NB4 (cell line): ENCODE data around the gene UGGT1.
"Not testable (repeated sequence)": the region's sequence is repeated elsewhere in the genome, so short reads cannot be mapped to it uniquely, and the experiment has no call there.

Source experiments
- DNase-seq: peaks from one replicate; pipeline ENCODE4 v3.0.0; 2010; ENCODE audit warnings: low read depth
- H3K4me3 ChIP-seq: one replicate; pipeline ENCODE4 v1.5.1; 2011; ENCODE audit warnings: mild to moderate bottlenecking, low read depth, low read length, moderate library complexity
- CTCF ChIP-seq: IDR thresholded peaks from one replicate; pipeline ENCODE4 v1.5.1; 2012; ENCODE audit warnings: low read depth, low read length
- MAX ChIP-seq: IDR thresholded peaks from 2 replicates; pipeline ENCODE4 v1.6.1; 2011; ENCODE audit warnings: low read depth, low read length
- MYC ChIP-seq: IDR thresholded peaks from 2 replicates; pipeline ENCODE4 v1.6.1; 2011; ENCODE audit warnings: low read depth, low read length
- POLR2A ChIP-seq: IDR thresholded peaks from 2 replicates; pipeline ENCODE4 v1.6.1; 2011; ENCODE audit warnings: mild to moderate bottlenecking; ENCODE audit not compliant: insufficient read length; ENCODE audit errors: extremely low read depth

UGGT1 gene

GRCh38 chr2:128169497-128169896 lies 78.5 kb downstream of the UGGT1 start:
- no peak overlapping the region for H3K4me3 ChIP-seq

GRCh38 chr2:128169933-128170709 lies 79.1 kb downstream of the UGGT1 start:
- TF ChIP-seq CTCF (no peak), POLR2A (no peak), MYC (no peak), MAX (no peak)
- no peak for DNase-seq
- no peak overlapping the region for H3K4me3 ChIP-seq

More at GRCh38 chr2:128169497-128169896, 78.5 kb downstream of the UGGT1 start:
- DNase-seq = peak; percentile 35
- TF ChIP-seq POLR2A = no peak
- no peak for TF ChIP-seq CTCF
- no peak for TF ChIP-seq MYC
- TF ChIP-seq MAX = no peak

GRCh38 chr2:128170776-128171175 lies 79.8 kb downstream of the UGGT1 start:
- DNase-seq = no peak
- TF ChIP-seq MYC (no peak), POLR2A (no peak), MAX (no peak), CTCF (no peak)

GRCh38 chr2:128172191-128172590 lies 81.2 kb downstream of the UGGT1 start:
- TF ChIP-seq MAX (no peak), MYC (no peak), CTCF (no peak), POLR2A (no peak)
- DNase-seq = peak; percentile 14
- H3K4me3 ChIP-seq = no peak overlapping the region

More at GRCh38 chr2:128170776-128171175, 79.8 kb downstream of the UGGT1 start:
- H3K4me3 ChIP-seq = no peak overlapping the region

- DNase-seq, H3K4me3 ChIP-seq: not testable (repeated sequence)
Observed at GRCh38 chr2:128174067-128174466, 83.1 kb downstream of the UGGT1 start.

GRCh38 chr2:128177315-128177714 lies 86.3 kb downstream of the UGGT1 start:
- TF ChIP-seq POLR2A = no peak
- TF ChIP-seq CTCF = no peak
- TF ChIP-seq MYC = no peak
- no peak for TF ChIP-seq MAX
- no peak overlapping the region for H3K4me3 ChIP-seq
- DNase-seq = no peak
